CD4-positive, CD25-positive, alpha-beta regulatory T cell (primary cell): ENCODE data around the gene AAK1. TPM values are rescaled to one million over a fixed set of nuclear protein-coding genes. Genes with fewer than 3 reads are reported as not detected.
A peak's percentile ranks its signal among the peaks of the same experiment; 100 is the strongest.
"Not testable (repeated sequence)": the region's sequence is repeated elsewhere in the genome, so short reads cannot be mapped to it uniquely, and the experiment has no call there.

Experiments used
- ATAC-seq, 2 donors: fragments of 150-1000 bp; cut with Tn5 transposase; one replicate each; pipeline ENCODE4 v1.10.0; 2021; ENCODE audit warnings: low read depth in 2 of 2, moderate number of reproducible peaks in 2 of 2, moderate library complexity in 1 of 2
- DNase-seq, 3 donors: peaks; one replicate each; pipeline versions ENCODE4 v3.0.0 to v3.0.0-alpha.2; 2012 to 2022; ENCODE audit warnings: mixed read lengths in 1 of 3
- H3K27ac ChIP-seq: one replicate; pipeline ENCODE4 v1.7.0; 2013; ENCODE audit warnings: mild to moderate bottlenecking, low read length; ENCODE audit not compliant: insufficient read depth, poor library complexity, severe bottlenecking
- H3K27me3 ChIP-seq: one replicate; pipeline ENCODE4 v1.7.0; 2013; ENCODE audit warnings: low read length; ENCODE audit not compliant: control insufficient read depth, insufficient read depth
- H3K36me3 ChIP-seq: one replicate; pipeline ENCODE4 v1.7.0; 2013; ENCODE audit warnings: mild to moderate bottlenecking, low read length, moderate library complexity; ENCODE audit not compliant: control insufficient read depth, insufficient read depth
- H3K4me1 ChIP-seq: 2 replicates; pipeline ENCODE4 v1.7.0; 2013; ENCODE audit warnings: mild to moderate bottlenecking, low read length; ENCODE audit not compliant: insufficient read depth, control insufficient read depth, poor library complexity, severe bottlenecking
- H3K4me3 ChIP-seq: one replicate; pipeline ENCODE4 v1.7.0; 2013; ENCODE audit warnings: low read depth, mild to moderate bottlenecking, low read length, moderate library complexity
- H3K9me3 ChIP-seq, 2 experiments: 1 replicate in 1 of 2; 2 replicates in 1 of 2; pipeline ENCODE4 v1.7.0; 2013; ENCODE audit warnings: low read length in 2 of 2, mild to moderate bottlenecking in 1 of 2, moderate library complexity in 1 of 2; ENCODE audit not compliant: control insufficient read depth in 2 of 2
- H3K27ac Mint-ChIP-seq, 3 donors: one replicate each; pipeline ENCODE4 v1.8.0; 2020 to 2022; ENCODE audit warnings: mild to moderate bottlenecking in 3 of 3, mixed read lengths in 3 of 3, moderate library complexity in 2 of 3
- H3K27me3 Mint-ChIP-seq: one replicate; pipeline ENCODE4 v1.8.0; 2022; ENCODE audit warnings: mild to moderate bottlenecking, mixed read lengths
- H3K36me3 Mint-ChIP-seq: one replicate; pipeline ENCODE4 v1.8.0; 2020; ENCODE audit warnings: mixed read lengths
- H3K4me1 Mint-ChIP-seq, 4 donors: one replicate each; pipeline ENCODE4 v1.8.0; 2020 to 2022; ENCODE audit warnings: mixed read lengths in 4 of 4, mild to moderate bottlenecking in 1 of 4
- H3K4me3 Mint-ChIP-seq, 4 donors: one replicate each; pipeline ENCODE4 v1.8.0; 2020 to 2022; ENCODE audit warnings: mild to moderate bottlenecking in 4 of 4, mixed read lengths in 4 of 4, moderate library complexity in 3 of 4
- H3K9me3 Mint-ChIP-seq, 7 donors: one replicate each; pipeline ENCODE4 v1.8.0; 2020 to 2022; ENCODE audit warnings: mixed read lengths in 7 of 7, mild to moderate bottlenecking in 3 of 7, moderate library complexity in 2 of 7
- polyA plus RNA-seq, 4 donors: library from polyadenylated mRNA; unstranded; fragments of 300-500 nt; fragmentation: Illumina TruSeq; gene quantifications; one replicate each; pipeline ENCODE4 v1.2.3, GENCODE V29; 2021
- total RNA-seq: library from RNA; stranded (reverse); gene quantifications from one replicate; pipeline ENCODE4 v1.2.3, GENCODE V29; 2022

The AAK1 gene
- total and polyA plus RNA-seq, 5 donors from 2014 or later = 70.7 to 258 (median 73.7) TPM

GRCh38 chr2:69669666-69670065 is 26.1 kb upstream of the AAK1 start:
- peaks cover 0 to 6% (median 0%) of the 10 kb centered on the region in 7 donors for H3K9me3 Mint-ChIP-seq
- Histone ChIP-seq H3K36me3 (no peaks in the 10 kb centered on the region), H3K9me3 (no peaks in the 10 kb centered on the region), H3K4me1 (no peaks in the 10 kb centered on the region), H3K27me3 (no peaks in the 10 kb centered on the region), H3K4me3 (no peak overlapping the region), H3K27ac (no peak overlapping the region)
- DNase-seq (no peak), ATAC-seq (no peak)
- H3K27me3 Mint-ChIP-seq = no peaks in the 10 kb centered on the region
- no peaks in the 10 kb centered on the region for H3K36me3 Mint-ChIP-seq
- H3K4me3 Mint-ChIP-seq = no peak overlapping the region
- peaks cover 5 to 21% (median 18%) of the 10 kb centered on the region in 4 donors for H3K4me1 Mint-ChIP-seq
- peak overlapping the region in 1 of 3 donors; percentile 69 for H3K27ac Mint-ChIP-seq

GRCh38 chr2:69668598-69668997 is 25.1 kb upstream of the AAK1 start:
- peaks cover 0 to 15% (median 4%) of the 10 kb centered on the region in 7 donors for H3K9me3 Mint-ChIP-seq
- no peaks in the 10 kb centered on the region for H3K27me3 ChIP-seq
- no peaks in the 10 kb centered on the region for H3K36me3 ChIP-seq
- no peak for ATAC-seq
- H3K4me3 Mint-ChIP-seq = no peak overlapping the region
- H3K27ac Mint-ChIP-seq = no peak overlapping the region
- H3K36me3 Mint-ChIP-seq = peaks cover under 1% of the 10 kb centered on the region
- no peak overlapping the region for H3K27ac ChIP-seq
- no peaks in the 10 kb centered on the region for H3K4me1 ChIP-seq
- H3K4me1 Mint-ChIP-seq = peaks cover 5 to 26% (median 19%) of the 10 kb centered on the region in 4 donors
- no peak for DNase-seq
- H3K27me3 Mint-ChIP-seq = no peaks in the 10 kb centered on the region
- H3K9me3 ChIP-seq = no peaks in the 10 kb centered on the region
- no peak overlapping the region for H3K4me3 ChIP-seq

GRCh38 chr2:69667805-69668382 is 24.4 kb upstream of the AAK1 start:
- H3K4me1 ChIP-seq = no peaks in the 10 kb centered on the region
- no peak for ATAC-seq
- H3K4me3 ChIP-seq = no peak overlapping the region
- peaks cover 5 to 28% (median 20%) of the 10 kb centered on the region in 4 donors for H3K4me1 Mint-ChIP-seq
- peak overlapping the region in 1 of 3 donors; percentile 66 for H3K27ac Mint-ChIP-seq
- peaks cover 3% of the 10 kb centered on the region for H3K36me3 Mint-ChIP-seq
- DNase-seq = no peak
- H3K9me3 ChIP-seq = no peaks in the 10 kb centered on the region
- H3K27ac ChIP-seq = no peak overlapping the region
- peaks cover 0 to 18% (median 5%) of the 10 kb centered on the region in 7 donors for H3K9me3 Mint-ChIP-seq
- no peak overlapping the region for H3K4me3 Mint-ChIP-seq
- no peaks in the 10 kb centered on the region for H3K36me3 ChIP-seq
- H3K27me3 Mint-ChIP-seq = no peaks in the 10 kb centered on the region
- no peaks in the 10 kb centered on the region for H3K27me3 ChIP-seq

- Mint-ChIP-seq H3K27me3 (peaks cover 10% of the 10 kb centered on the region), H3K4me1 (peaks cover 16 to 25% (median 21%) of the 10 kb centered on the region in 4 donors), H3K27ac (no peak overlapping the region), H3K9me3 (peaks cover 0 to 13% (median 5%) of the 10 kb centered on the region in 7 donors), H3K4me3 (no peak overlapping the region), H3K36me3 (peaks cover 3% of the 10 kb centered on the region)
- ATAC-seq (no peak), DNase-seq (no peak)
- Histone ChIP-seq H3K36me3 (no peaks in the 10 kb centered on the region), H3K4me3 (no peak overlapping the region), H3K27ac (no peak overlapping the region), H3K4me1 (no peaks in the 10 kb centered on the region), H3K27me3 (no peaks in the 10 kb centered on the region), H3K9me3 (no peaks in the 10 kb centered on the region)
Measured at GRCh38 chr2:69665152-69665551, 21.6 kb upstream of the AAK1 start.

- H3K27me3 ChIP-seq = no peaks in the 10 kb centered on the region
- Mint-ChIP-seq H3K27ac (no peak overlapping the region), H3K27me3 (peaks cover 10% of the 10 kb centered on the region), H3K36me3 (peaks cover 3% of the 10 kb centered on the region), H3K4me3 (no peak overlapping the region), H3K9me3 (peaks cover 0 to 13% (median 5%) of the 10 kb centered on the region in 7 donors), H3K4me1 (peaks cover 20 to 28% (median 22%) of the 10 kb centered on the region in 4 donors)
- no peaks in the 10 kb centered on the region for H3K4me1 ChIP-seq
- DNase-seq (no peak), ATAC-seq (no peak)
- H3K4me3 ChIP-seq = no peak overlapping the region
- no peaks in the 10 kb centered on the region for H3K36me3 ChIP-seq
- no peaks in the 10 kb centered on the region for H3K9me3 ChIP-seq
- no peak overlapping the region for H3K27ac ChIP-seq
Measured at GRCh38 chr2:69663860-69664259, 20.3 kb upstream of the AAK1 start.

- ATAC-seq, H3K4me3 ChIP-seq, H3K27me3 Mint-ChIP-seq, H3K4me1 ChIP-seq, H3K27ac ChIP-seq, H3K36me3 ChIP-seq, DNase-seq, H3K27me3 ChIP-seq, H3K4me3 Mint-ChIP-seq, H3K27ac Mint-ChIP-seq, H3K36me3 Mint-ChIP-seq, H3K9me3 ChIP-seq: not testable (repeated sequence)
- Mint-ChIP-seq H3K9me3 (peaks cover 0 to 13% (median 5%) of the 10 kb centered on the region in 7 donors), H3K4me1 (peaks cover 17 to 24% (median 20%) of the 10 kb centered on the region in 4 donors)
Measured at GRCh38 chr2:69662547-69662946, 19.0 kb upstream of the AAK1 start.

GRCh38 chr2:69660637-69661036 is 17.1 kb upstream of the AAK1 start:
- Mint-ChIP-seq H3K4me3 (peak overlapping the region in 1 of 4 donors; percentile 43), H3K36me3 (peaks cover 3% of the 10 kb centered on the region), H3K27me3 (peaks cover 10% of the 10 kb centered on the region), H3K9me3 (peaks cover 0 to 13% (median 4%) of the 10 kb centered on the region in 7 donors), H3K4me1 (peaks cover 10 to 18% (median 16%) of the 10 kb centered on the region in 4 donors), H3K27ac (peak overlapping the region in 1 of 3 donors; percentile 26)
- H3K27me3 ChIP-seq = no peaks in the 10 kb centered on the region
- H3K4me3 ChIP-seq = no peak overlapping the region
- no peaks in the 10 kb centered on the region for H3K9me3 ChIP-seq
- no peaks in the 10 kb centered on the region for H3K36me3 ChIP-seq
- ATAC-seq (no peak), DNase-seq (no peak)
- no peak overlapping the region for H3K27ac ChIP-seq
- no peaks in the 10 kb centered on the region for H3K4me1 ChIP-seq

GRCh38 chr2:69659941-69660483 is 16.5 kb upstream of the AAK1 start:
- no peak for DNase-seq
- Mint-ChIP-seq H3K27ac (no peak overlapping the region), H3K4me1 (peaks cover 12 to 21% (median 15%) of the 10 kb centered on the region in 4 donors), H3K27me3 (peaks cover 10% of the 10 kb centered on the region), H3K9me3 (peaks cover 0 to 13% (median 4%) of the 10 kb centered on the region in 7 donors), H3K4me3 (no peak overlapping the region), H3K36me3 (peaks cover 3% of the 10 kb centered on the region)
- no peak for ATAC-seq
- no peaks in the 10 kb centered on the region for H3K4me1 ChIP-seq
- no peaks in the 10 kb centered on the region for H3K36me3 ChIP-seq
- H3K27ac ChIP-seq = no peak overlapping the region
- H3K4me3 ChIP-seq = no peak overlapping the region
- H3K9me3 ChIP-seq = no peaks in the 10 kb centered on the region
- H3K27me3 ChIP-seq = no peaks in the 10 kb centered on the region
